GM23248 (cell line): ENCODE measurements around the gene HDAC4.

Source experiments
- EZH2 ChIP-seq: fragments of 200-600 bp; sonication (generic); IDR thresholded peaks from 2 replicates; pipeline ENCODE4 v1.6.1; 2018; ENCODE audit warnings: antibody characterized with exemption, mild to moderate bottlenecking; ENCODE audit not compliant: insufficient read depth, poor library complexity, severe bottlenecking
- EZH2phosphoT487 ChIP-seq: fragments of 200-600 bp; sonication (generic); IDR thresholded peaks from 2 replicates; pipeline ENCODE4 v1.6.1; 2018; ENCODE audit warnings: antibody characterized with exemption, moderate library complexity, mild to moderate bottlenecking, low read depth; ENCODE audit not compliant: insufficient read depth

- TF ChIP-seq EZH2 (no peak), EZH2phosphoT487 (no peak)
Measured at GRCh38 chr2:239266434-239266766, 134.4 kb downstream of the HDAC4 start.
